Measurements from ENCODE around the gene NME3.

- no peak for TF ChIP-seq CTCF (conservative IDR thresholded peaks at IDR 0.05)
- no peak for TF ChIP-seq ZFX (IDR thresholded peaks at IDR 0.05)
These were observed 15.1 kb upstream of the NME3 start for GRCh38 chr16:1786242-1787055.
